Thyroid gland (tissue), 4 donors: ENCODE results near the gene TNNC2. TPM values are rescaled to one million over a fixed set of nuclear protein-coding genes. Genes with fewer than 3 reads are reported as not detected.
"Not testable (repeated sequence)": the region's sequence is repeated elsewhere in the genome, so short reads cannot be mapped to it uniquely, and the experiment has no call there.

Experiments
- DNase-seq, 2 donors: peaks; one replicate each; pipeline ENCODE4 v3.0.0-alpha.2; 2019
- H3K27ac ChIP-seq, 3 donors: fragments of 200-600 bp; sonication (generic); 1 replicate in 2 of 3; 2 replicates in 1 of 3; pipeline ENCODE4 v1.5.1; 2016 to 2019; ENCODE audit warnings: mild to moderate bottlenecking in 1 of 3, moderate library complexity in 1 of 3
- H3K27me3 ChIP-seq: fragments of 200-600 bp; sonication (generic); one replicate; pipeline ENCODE4 v1.5.1; 2019
- H3K36me3 ChIP-seq, 2 donors: fragments of 200-600 bp; sonication (generic); one replicate each; pipeline ENCODE4 v1.5.1; 2016 to 2019
- H3K4me1 ChIP-seq, 2 donors: fragments of 200-600 bp; sonication (generic); one replicate each; pipeline ENCODE4 v1.5.1; 2017 to 2019
- H3K4me3 ChIP-seq, 3 donors: fragments of 200-600 bp; sonication (generic); replicated peaks in 1 of 3; 1 replicate in 2 of 3; 2 replicates in 1 of 3; pipeline ENCODE4 v1.5.1; 2016; ENCODE audit warnings: mild to moderate bottlenecking in 1 of 3
- H3K9me3 ChIP-seq: fragments of 200-600 bp; sonication (generic); one replicate; pipeline ENCODE4 v1.5.1; 2017
- CTCF ChIP-seq, 6 experiments: fragments of 200-600 bp in 3 of 6; fragments of 450-650 bp in 3 of 6; sonication (generic) in 3 of 6; IDR thresholded peaks; one replicate each; pipeline ENCODE4 v1.5.1; 2016 to 2019; ENCODE audit warnings: antibody characterized with exemption in 6 of 6, mild to moderate bottlenecking in 2 of 6, inconsistent platforms in 1 of 6, moderate library complexity in 1 of 6
- POLR2A ChIP-seq, 2 donors: fragments of 450-650 bp; IDR thresholded peaks; one replicate each; pipeline ENCODE4 v1.6.1; 2017; ENCODE audit warnings: antibody characterized with exemption in 2 of 2, mild to moderate bottlenecking in 2 of 2, moderate library complexity in 1 of 2
- WGBS, 2 donors: methylation state at CpG; one replicate each; pipeline ENCODE4 v1.1.5; 2017; 5-methylcytosine and 5-hydroxymethylcytosine counted together
- intact Hi-C: fragments of 100-400 bp; cut with DNase I; formaldehyde crosslinking; loops from one replicate; pipeline ENCODE4 v1.15.1; 2023
- total RNA-seq, 4 donors: library from RNA; depleted of rRNA; stranded (reverse); fragments of >200 nt; gene quantifications; one replicate each; pipeline ENCODE4 v1.2.3, GENCODE V29; 2016

Gene TNNC2
- 1 to 10 TPM in 1 of 4 donors, not detected in 3; 1.4 TPM for total RNA-seq

- Histone ChIP-seq H3K27me3 (no peaks in the 10 kb centered on the region), H3K4me3 (no peak within 1 kb of the TSS), H3K36me3 (no peaks in the 10 kb centered on the region), H3K27ac (peak within 1 kb of the TSS; percentile 59 to 83 (median 79)), H3K9me3 (no peaks in the 10 kb centered on the region), H3K4me1 (peaks cover 22 to 55% of the 10 kb centered on the region in 2 donors)
- 88 to 91% methylated on average over 8 of the region's 8 CpGs for WGBS, 2 donors
- DNase-seq, result no peak
- TF ChIP-seq POLR2A (IDR thresholded peaks at IDR 0.05), result no peak
- intact Hi-C loops, result no loop called here
Observed at GRCh38 chr20:45827030-45827652, at the start of gene TNNC2. TSS of gene TNNC2 (minus strand) at chr20:45827312. CDS start at chr20:45827248, 64 bp downstream.

- peaks cover 0 to 3% of the 10 kb centered on the region in 2 donors for H3K4me1 ChIP-seq
- H3K36me3 ChIP-seq, result peaks cover 0 to 15% of the 10 kb centered on the region in 2 donors
- WGBS, 2 donors, result 64 to 78% methylated on average over 4 of the region's 4 CpGs
- no peak overlapping the region for H3K4me3 ChIP-seq
- no peak overlapping the region for H3K27ac ChIP-seq
- intact Hi-C loops, result no loop called here
- H3K9me3 ChIP-seq, result no peaks in the 10 kb centered on the region
- H3K27me3 ChIP-seq, result no peaks in the 10 kb centered on the region
- DNase-seq, result no peak
- TF ChIP-seq POLR2A (IDR thresholded peaks at IDR 0.05) (no peak), CTCF (IDR thresholded peaks at IDR 0.05) (no peak)
Observed at GRCh38 chr20:45874576-45874975, 47.5 kb upstream of the TNNC2 start.

GRCh38 chr20:45874104-45874481, 47.0 kb upstream of the TNNC2 start:
- 92 to 95% methylated on average over 10 of the region's 10 CpGs for WGBS, 2 donors
- H3K4me1 ChIP-seq, intact Hi-C loops, H3K27me3 ChIP-seq, DNase-seq, H3K27ac ChIP-seq, H3K4me3 ChIP-seq, H3K9me3 ChIP-seq: not testable (repeated sequence)
- peaks cover 0 to 15% of the 10 kb centered on the region in 2 donors for H3K36me3 ChIP-seq

- 84 to 86% methylated on average over 1 of the region's 1 CpG for WGBS, 2 donors
- peaks cover 0 to 15% of the 10 kb centered on the region in 2 donors for H3K36me3 ChIP-seq
- H3K27me3 ChIP-seq, result no peaks in the 10 kb centered on the region
- H3K4me3 ChIP-seq, result no peak overlapping the region
- DNase-seq, result no peak
- no peak overlapping the region for H3K27ac ChIP-seq
- peaks cover 0 to under 1% of the 10 kb centered on the region in 2 donors for H3K4me1 ChIP-seq
- intact Hi-C loops, result no loop called here
- TF ChIP-seq CTCF (IDR thresholded peaks at IDR 0.05), result no peak
- no peak for TF ChIP-seq POLR2A (IDR thresholded peaks at IDR 0.05)
- H3K9me3 ChIP-seq, result no peaks in the 10 kb centered on the region
Observed at GRCh38 chr20:45873409-45874103, 46.4 kb upstream of the TNNC2 start.

- no peaks in the 10 kb centered on the region for H3K9me3 ChIP-seq
- intact Hi-C loops, result no loop called here
- H3K4me1 ChIP-seq, result no peaks in the 10 kb centered on the region
- H3K27ac ChIP-seq, result no peak overlapping the region
- no peak overlapping the region for H3K4me3 ChIP-seq
- no peaks in the 10 kb centered on the region for H3K27me3 ChIP-seq
- TF ChIP-seq POLR2A (IDR thresholded peaks at IDR 0.05) (no peak), CTCF (IDR thresholded peaks at IDR 0.05) (no peak)
- WGBS, 2 donors, result 79 to 95% methylated on average over 4 of the region's 4 CpGs
- DNase-seq, result no peak
- H3K36me3 ChIP-seq, result peaks cover 0 to 7% of the 10 kb centered on the region in 2 donors
Observed at GRCh38 chr20:45872626-45873025, 45.5 kb upstream of the TNNC2 start.

GRCh38 chr20:45867819-45868176, 40.7 kb upstream of the TNNC2 start:
- no peaks in the 10 kb centered on the region for H3K27me3 ChIP-seq
- TF ChIP-seq POLR2A (IDR thresholded peaks at IDR 0.05) (no peak), CTCF (IDR thresholded peaks at IDR 0.05) (no peak)
- no peaks in the 10 kb centered on the region for H3K9me3 ChIP-seq
- H3K36me3 ChIP-seq, result no peaks in the 10 kb centered on the region
- intact Hi-C loops, result no loop called here
- H3K4me1 ChIP-seq, result no peaks in the 10 kb centered on the region
- no peak overlapping the region for H3K27ac ChIP-seq
- no peak overlapping the region for H3K4me3 ChIP-seq
- no peak for DNase-seq
